Measurements from ENCODE around the gene ZNF574.

The ZNF574 gene

GRCh38 chr19:42130254-42130573 is 54.2 kb downstream of the ZNF574 start:
- no peak for TF ChIP-seq SPI1 (IDR thresholded peaks at IDR 0.05; ENCODE audit: borderline replicate concordance, low read depth)
- TF ChIP-seq, protein P1, sequence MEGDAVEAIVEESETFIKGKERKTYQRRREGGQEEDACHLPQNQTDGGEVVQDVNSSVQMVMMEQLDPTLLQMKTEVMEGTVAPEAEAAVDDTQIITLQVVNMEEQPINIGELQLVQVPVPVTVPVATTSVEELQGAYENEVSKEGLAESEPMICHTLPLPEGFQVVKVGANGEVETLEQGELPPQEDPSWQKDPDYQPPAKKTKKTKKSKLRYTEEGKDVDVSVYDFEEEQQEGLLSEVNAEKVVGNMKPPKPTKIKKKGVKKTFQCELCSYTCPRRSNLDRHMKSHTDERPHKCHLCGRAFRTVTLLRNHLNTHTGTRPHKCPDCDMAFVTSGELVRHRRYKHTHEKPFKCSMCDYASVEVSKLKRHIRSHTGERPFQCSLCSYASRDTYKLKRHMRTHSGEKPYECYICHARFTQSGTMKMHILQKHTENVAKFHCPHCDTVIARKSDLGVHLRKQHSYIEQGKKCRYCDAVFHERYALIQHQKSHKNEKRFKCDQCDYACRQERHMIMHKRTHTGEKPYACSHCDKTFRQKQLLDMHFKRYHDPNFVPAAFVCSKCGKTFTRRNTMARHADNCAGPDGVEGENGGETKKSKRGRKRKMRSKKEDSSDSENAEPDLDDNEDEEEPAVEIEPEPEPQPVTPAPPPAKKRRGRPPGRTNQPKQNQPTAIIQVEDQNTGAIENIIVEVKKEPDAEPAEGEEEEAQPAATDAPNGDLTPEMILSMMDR (IDR thresholded peaks at IDR 0.05; ENCODE audit: insufficient read depth, low read length), result no peak
- TF ChIP-seq POLR2AphosphoS5 (IDR thresholded peaks at IDR 0.05; ENCODE audit: low read depth), result no peak
- no peak for TF ChIP-seq GABPA (IDR thresholded peaks at IDR 0.05; ENCODE audit: low read depth)
- DNase-seq (ENCODE audit: low read depth in 1 of 2, low spot score in 1 of 2), result no peak
- no peak overlapping the region for H3K4me3 ChIP-seq (replicated peaks; ENCODE audit: insufficient read depth, low read length)
- H3K27me3 ChIP-seq (ENCODE audit: insufficient read depth, poor library complexity, severe bottlenecking), result peaks cover 8% of the 10 kb centered on the region
- no peak overlapping the region for H3K27ac ChIP-seq (replicated peaks)

Data from HL-60 (cell line).